Nephron (organoid): Measurements from ENCODE around the gene SPPL2B.

Experiments used
- H3K27ac Mint-ChIP-seq, 3 experiments: 2 replicates each; pipeline ENCODE4 v1.8.0; 2020; ENCODE audit warnings: mixed read lengths in 3 of 3, mild to moderate bottlenecking in 2 of 3, moderate library complexity in 1 of 3
- H3K27me3 Mint-ChIP-seq: 2 replicates; pipeline ENCODE4 v1.8.0; 2021; ENCODE audit warnings: low read depth, mild to moderate bottlenecking, moderate library complexity, mixed read lengths
- H3K36me3 Mint-ChIP-seq: 2 replicates; pipeline ENCODE4 v1.8.0; 2020; ENCODE audit warnings: low read depth, mixed read lengths
- H3K4me1 Mint-ChIP-seq: 2 replicates; pipeline ENCODE4 v1.8.0; 2020; ENCODE audit warnings: mixed read lengths
- H3K4me3 Mint-ChIP-seq, 3 experiments: 2 replicates each; pipeline ENCODE4 v1.8.0; 2020; ENCODE audit warnings: mild to moderate bottlenecking in 3 of 3, mixed read lengths in 3 of 3, moderate library complexity in 2 of 3
- H3K9me3 Mint-ChIP-seq: 2 replicates; pipeline ENCODE4 v1.8.0; 2020; ENCODE audit warnings: mixed read lengths
- CTCF ChIP-seq, 3 experiments: fragments of 200-600 bp; sonication (generic); IDR thresholded peaks; one replicate each; pipeline ENCODE4 v1.5.0; 2021; ENCODE audit warnings: antibody characterized with exemption in 3 of 3; ENCODE audit not compliant: unreplicated experiment in 3 of 3

SPPL2B gene

GRCh38 chr19:2352121-2352520 lies 23.6 kb downstream of the SPPL2B start:
- Mint-ChIP-seq H3K36me3 (no peaks in the 10 kb centered on the region), H3K4me1 (no peaks in the 10 kb centered on the region), H3K27ac (no peak overlapping the region), H3K4me3 (no peak overlapping the region), H3K9me3 (no peaks in the 10 kb centered on the region), H3K27me3 (peaks cover 5% of the 10 kb centered on the region)
- no peak for TF ChIP-seq CTCF (IDR thresholded peaks at IDR 0.05; ENCODE audit: unreplicated experiment in 3 of 3)

- peaks cover 9% of the 10 kb centered on the region for H3K27me3 Mint-ChIP-seq
- TF ChIP-seq CTCF (IDR thresholded peaks at IDR 0.05; ENCODE audit: unreplicated experiment in 3 of 3) = no peak
- H3K4me1 Mint-ChIP-seq = no peaks in the 10 kb centered on the region
- H3K36me3 Mint-ChIP-seq = no peaks in the 10 kb centered on the region
- H3K4me3 Mint-ChIP-seq = no peak overlapping the region
- no peak overlapping the region for H3K27ac Mint-ChIP-seq
- no peaks in the 10 kb centered on the region for H3K9me3 Mint-ChIP-seq
Observed at GRCh38 chr19:2353159-2353886, 24.8 kb downstream of the SPPL2B start.

- H3K27me3 Mint-ChIP-seq = peaks cover 17% of the 10 kb centered on the region
- no peaks in the 10 kb centered on the region for H3K9me3 Mint-ChIP-seq
- no peaks in the 10 kb centered on the region for H3K4me1 Mint-ChIP-seq
- TF ChIP-seq CTCF (IDR thresholded peaks at IDR 0.05; ENCODE audit: unreplicated experiment in 3 of 3) = no peak
- no peak overlapping the region for H3K27ac Mint-ChIP-seq
- no peaks in the 10 kb centered on the region for H3K36me3 Mint-ChIP-seq
- no peak overlapping the region for H3K4me3 Mint-ChIP-seq
Observed at GRCh38 chr19:2353887-2354592, 25.6 kb downstream of the SPPL2B start.

- no peaks in the 10 kb centered on the region for H3K9me3 Mint-ChIP-seq
- no peak overlapping the region for H3K4me3 Mint-ChIP-seq
- no peaks in the 10 kb centered on the region for H3K36me3 Mint-ChIP-seq
- H3K27ac Mint-ChIP-seq = no peak overlapping the region
- no peak for TF ChIP-seq CTCF (IDR thresholded peaks at IDR 0.05; ENCODE audit: unreplicated experiment in 3 of 3)
- H3K27me3 Mint-ChIP-seq = peaks cover 23% of the 10 kb centered on the region
- no peaks in the 10 kb centered on the region for H3K4me1 Mint-ChIP-seq
Observed at GRCh38 chr19:2354670-2355069, 26.2 kb downstream of the SPPL2B start.

- H3K4me3 Mint-ChIP-seq = no peak overlapping the region
- peaks cover 28% of the 10 kb centered on the region for H3K27me3 Mint-ChIP-seq
- no peak for TF ChIP-seq CTCF (IDR thresholded peaks at IDR 0.05; ENCODE audit: unreplicated experiment in 3 of 3)
- no peak overlapping the region for H3K27ac Mint-ChIP-seq
- no peaks in the 10 kb centered on the region for H3K4me1 Mint-ChIP-seq
- no peaks in the 10 kb centered on the region for H3K9me3 Mint-ChIP-seq
- no peaks in the 10 kb centered on the region for H3K36me3 Mint-ChIP-seq
Observed at GRCh38 chr19:2355168-2356035, 26.9 kb downstream of the SPPL2B start.
